Large intestine (tissue), 12 donors: ENCODE data around the gene RNF115. TPM values are rescaled to one million over a fixed set of nuclear protein-coding genes. Genes with fewer than 3 reads are reported as not detected.

ENCODE experiments used
- DNase-seq, 2 donors: peaks; one replicate each; pipeline versions ENCODE4 v3.0.0 to v3.0.0-alpha.2; 2013
- H3K27ac ChIP-seq: one replicate; pipeline ENCODE4 v1.5.1; 2013; ENCODE audit warnings: low read length
- H3K27me3 ChIP-seq: 2 replicates; pipeline ENCODE4 v1.6.1; 2013; ENCODE audit warnings: low read length; ENCODE audit not compliant: control insufficient read depth, insufficient read depth
- H3K36me3 ChIP-seq: 2 replicates; pipeline ENCODE4 v1.6.1; 2013; ENCODE audit warnings: low read length; ENCODE audit not compliant: control insufficient read depth, insufficient read depth
- H3K4me1 ChIP-seq: one replicate; pipeline ENCODE4 v1.6.1; 2013; ENCODE audit warnings: low read length; ENCODE audit not compliant: control insufficient read depth, insufficient read depth
- H3K4me3 ChIP-seq: one replicate; pipeline ENCODE4 v1.5.1; 2013; ENCODE audit warnings: low read length
- H3K9me3 ChIP-seq: one replicate; pipeline ENCODE4 v1.6.1; 2013; ENCODE audit warnings: mild to moderate bottlenecking, low read depth, low read length, moderate library complexity; ENCODE audit not compliant: control insufficient read depth
- WGBS: methylation state at CpG from one replicate; pipeline ENCODE4 v1.1.5; 2013; ENCODE audit warnings: low lambda C conversion rate; ENCODE audit not compliant: insufficient coverage; 5-methylcytosine and 5-hydroxymethylcytosine counted together
- long read RNA-seq, 11 donors: transcript quantifications; one replicate each; lab custom pipeline, GENCODE V29; 2026
- polyA plus RNA-seq: library from polyadenylated mRNA; unstranded; fragments of 120-200 nt; gene quantifications from one replicate; pipeline ENCODE4 v1.2.1, GENCODE V29; 2013

Gene RNF115
- polyA plus RNA-seq = 14.7 TPM
- long read RNA-seq, donor 1, full-length matches to known transcripts = 3 of 3 reads
- long read RNA-seq, donor 1, partial matches to known transcripts = 0 of 3 reads
- long read RNA-seq, donor 1, other reads (novel, unspliced or antisense) = 0 of 3 reads
- long read RNA-seq, donor 2, full-length matches to known transcripts = 7 of 7 reads
- long read RNA-seq, donor 2, partial matches to known transcripts = 0 of 7 reads
- long read RNA-seq, donor 2, other reads (novel, unspliced or antisense) = 0 of 7 reads
- long read RNA-seq, donor 3 = 0 reads
- long read RNA-seq, donor 4, full-length matches to known transcripts = 1 of 1 reads
- long read RNA-seq, donor 4, partial matches to known transcripts = 0 of 1 reads
- long read RNA-seq, donor 4, other reads (novel, unspliced or antisense) = 0 of 1 reads
- long read RNA-seq, donor 5, full-length matches to known transcripts = 2 of 2 reads
- long read RNA-seq, donor 5, partial matches to known transcripts = 0 of 2 reads
- long read RNA-seq, donor 5, other reads (novel, unspliced or antisense) = 0 of 2 reads
- long read RNA-seq, donor 6, full-length matches to known transcripts = 6 of 6 reads
- long read RNA-seq, donor 6, partial matches to known transcripts = 0 of 6 reads
- long read RNA-seq, donor 6, other reads (novel, unspliced or antisense) = 0 of 6 reads
- long read RNA-seq, donor 7, full-length matches to known transcripts = 7 of 12 reads
- long read RNA-seq, donor 7, partial matches to known transcripts = 0 of 12 reads
- long read RNA-seq, donor 7, other reads (novel, unspliced or antisense) = 5 of 12 reads
- long read RNA-seq, donor 8, full-length matches to known transcripts = 13 of 29 reads
- long read RNA-seq, donor 8, partial matches to known transcripts = 16 of 29 reads
- long read RNA-seq, donor 8, other reads (novel, unspliced or antisense) = 0 of 29 reads
- long read RNA-seq, donor 9, full-length matches to known transcripts = 2 of 2 reads
- long read RNA-seq, donor 9, partial matches to known transcripts = 0 of 2 reads
- long read RNA-seq, donor 9, other reads (novel, unspliced or antisense) = 0 of 2 reads
- long read RNA-seq, donor 10, full-length matches to known transcripts = 10 of 10 reads
- long read RNA-seq, donor 10, partial matches to known transcripts = 0 of 10 reads
- long read RNA-seq, donor 10, other reads (novel, unspliced or antisense) = 0 of 10 reads
- long read RNA-seq, donor 11, full-length matches to known transcripts = 9 of 9 reads
- long read RNA-seq, donor 11, partial matches to known transcripts = 0 of 9 reads
- long read RNA-seq, donor 11, other reads (novel, unspliced or antisense) = 0 of 9 reads

- H3K4me3 ChIP-seq = peak within 1 kb of the TSS; percentile 90
- no CpG with 5 or more reads among the region's 89 CpGs for WGBS
Measured at GRCh38 chr1:145823565-145824498, at the start of gene RNF115, which contains the start of gene POLR3C. TSS of gene RNF115 (minus strand) at chr1:145824095. CDS start at chr1:145823873, 222 bp downstream. TSS of gene POLR3C (plus strand) at chr1:145824200. CDS start at chr1:145825777, 1,577 bp downstream.

GRCh38 chr1:145871994-145872924 lies 48.4 kb upstream of the RNF115 start:
- H3K4me3 ChIP-seq = peak overlapping the region; percentile 35
- H3K36me3 ChIP-seq = no peaks in the 10 kb centered on the region
- peak overlapping the region; percentile 59 for H3K27ac ChIP-seq
- no peaks in the 10 kb centered on the region for H3K9me3 ChIP-seq
- H3K27me3 ChIP-seq = peaks cover 35% of the 10 kb centered on the region
- peaks cover 4% of the 10 kb centered on the region for H3K4me1 ChIP-seq
- no peak for DNase-seq
- WGBS = no CpG with 5 or more reads among the region's 47 CpGs

More at GRCh38 chr1:145823565-145824498, at the start of gene RNF115, which contains the start of gene POLR3C:
- Histone ChIP-seq H3K36me3 (peaks cover 30% of the 10 kb centered on the region), H3K27ac (peak within 1 kb of the TSS; percentile 86), H3K9me3 (no peaks in the 10 kb centered on the region), H3K4me1 (peaks cover 4% of the 10 kb centered on the region), H3K27me3 (no peaks in the 10 kb centered on the region)
- peak; percentile 81 to 92 for DNase-seq

DNA sequence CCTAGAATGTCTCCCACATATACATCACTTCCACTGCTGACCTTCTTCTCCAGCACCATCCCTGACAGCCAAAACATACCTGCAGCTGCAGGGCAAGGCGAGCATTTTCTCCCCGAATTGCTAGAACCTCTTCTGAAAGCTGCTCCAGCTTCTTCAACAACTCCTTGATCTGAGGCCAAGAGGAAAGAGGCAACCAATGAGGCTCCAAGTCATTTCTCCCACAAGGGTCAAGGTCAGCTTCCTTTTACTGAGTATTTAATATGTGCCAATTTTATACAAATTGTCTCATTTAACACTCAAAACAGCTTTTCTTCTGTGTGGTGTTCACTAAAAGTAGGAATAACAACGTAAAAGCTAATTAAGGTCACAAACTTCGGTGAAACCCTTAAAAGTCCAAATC lies 44.3 kb upstream of the RNF115 start:
- Histone ChIP-seq H3K27me3 (peaks cover 28% of the 10 kb centered on the region), H3K4me1 (peaks cover 4% of the 10 kb centered on the region), H3K36me3 (no peaks in the 10 kb centered on the region), H3K4me3 (no peak overlapping the region), H3K27ac (no peak overlapping the region), H3K9me3 (no peaks in the 10 kb centered on the region)
- no peak for DNase-seq
- WGBS = no CpG with 5 or more reads among the region's 4 CpGs

- no peak overlapping the region for H3K27ac ChIP-seq
- 93% methylated on average over 3 of the region's 5 CpGs for WGBS
- H3K27me3 ChIP-seq = peaks cover 9% of the 10 kb centered on the region
- DNase-seq = no peak
- peaks cover 3% of the 10 kb centered on the region for H3K9me3 ChIP-seq
- H3K36me3 ChIP-seq = no peaks in the 10 kb centered on the region
- H3K4me3 ChIP-seq = no peak overlapping the region
- peaks cover 5% of the 10 kb centered on the region for H3K4me1 ChIP-seq
Measured at GRCh38 chr1:145863282-145864018, 39.6 kb upstream of the RNF115 start.

- Histone ChIP-seq H3K4me1 (peaks cover 9% of the 10 kb centered on the region), H3K27ac (peak overlapping the region; percentile 84), H3K9me3 (peaks cover 3% of the 10 kb centered on the region), H3K4me3 (peak overlapping the region; percentile 78), H3K36me3 (peaks cover 21% of the 10 kb centered on the region), H3K27me3 (no peaks in the 10 kb centered on the region)
- no CpG with 5 or more reads among the region's 41 CpGs for WGBS
- peak; percentile 83 to 90 for DNase-seq
Measured at GRCh38 chr1:145859491-145860023, 35.7 kb upstream of the RNF115 start.

DNA sequence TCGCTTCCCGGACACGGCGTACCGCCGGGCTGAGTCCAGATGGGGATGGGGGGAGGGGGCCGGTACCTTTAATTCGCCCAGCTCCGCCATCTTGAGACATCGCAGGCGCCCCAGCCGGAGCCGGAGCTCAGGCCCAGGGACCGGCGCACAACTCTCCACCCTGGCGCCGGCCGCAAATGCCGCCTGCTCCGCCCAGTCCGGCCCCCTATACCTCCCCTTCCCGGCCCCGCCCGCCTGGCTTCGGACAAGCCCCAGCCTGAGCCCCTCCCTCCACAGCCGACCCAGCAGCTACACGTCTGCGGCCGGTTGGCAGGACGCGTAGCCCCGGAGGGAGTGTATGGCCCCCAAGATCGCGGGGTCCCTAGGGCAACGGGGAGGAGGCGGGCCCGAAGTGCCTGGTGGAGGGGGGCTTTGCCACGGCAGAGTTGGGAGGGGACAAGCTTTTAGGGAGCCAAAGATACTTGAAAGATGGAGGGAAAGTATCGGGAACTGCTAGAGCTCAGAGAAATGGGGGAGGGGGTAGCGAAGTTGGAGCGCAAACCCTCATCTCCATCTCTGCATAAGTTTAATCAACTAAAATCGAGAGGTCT lies 35.1 kb upstream of the RNF115 start, which contains the start of gene PIAS3:
TSS of gene PIAS3 (minus strand) at position 181 of the 590 bp plus-strand sequence. CDS start at position 90, 91 bp downstream.
- Histone ChIP-seq H3K27me3 (no peaks in the 10 kb centered on the region), H3K4me1 (peaks cover 9% of the 10 kb centered on the region), H3K27ac (peak within 1 kb of the TSS; percentile 84), H3K9me3 (peaks cover 3% of the 10 kb centered on the region), H3K4me3 (peak within 1 kb of the TSS; percentile 78), H3K36me3 (peaks cover 26% of the 10 kb centered on the region)
- DNase-seq = peak; percentile 89 to 95
- WGBS = no CpG with 5 or more reads among the region's 42 CpGs

DNA sequence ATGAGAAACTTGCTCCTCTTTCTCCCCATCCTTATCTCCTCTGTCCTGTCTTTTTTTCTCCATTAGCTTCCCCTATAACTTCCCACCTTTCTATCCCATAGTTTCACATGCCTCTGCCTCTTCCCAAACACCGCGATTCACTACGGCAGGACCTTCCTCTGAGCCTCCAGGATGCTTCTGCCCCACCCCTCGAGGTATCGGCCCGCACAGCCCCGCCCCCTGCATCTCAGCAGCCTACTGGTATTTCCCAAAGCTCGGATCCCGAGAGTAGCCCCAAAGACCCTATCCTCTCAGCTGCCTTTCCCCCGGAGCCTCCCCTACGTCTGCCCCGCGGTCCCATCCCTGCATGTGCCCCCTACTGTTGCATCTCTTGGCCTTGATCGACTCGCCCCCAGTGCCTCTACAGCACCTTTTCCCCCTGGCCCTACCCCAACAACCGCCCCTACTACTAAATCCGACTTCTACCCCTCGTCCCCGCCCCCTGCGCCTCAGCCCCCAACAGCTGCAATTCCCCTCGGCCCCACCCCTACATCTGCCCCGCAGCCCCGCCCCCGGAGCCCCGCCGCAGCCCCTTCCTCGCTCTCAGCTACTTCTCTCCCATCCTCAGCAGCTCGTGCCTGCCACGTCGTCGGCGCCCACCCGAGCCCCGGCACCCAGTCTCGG lies 34.5 kb upstream of the RNF115 start:
- no CpG with 5 or more reads among the region's 35 CpGs for WGBS
- peaks cover 33% of the 10 kb centered on the region for H3K36me3 ChIP-seq

More for the DNA sequence above, 34.5 kb upstream of the RNF115 start:
- peak overlapping the region; percentile 78 for H3K4me3 ChIP-seq
- H3K27me3 ChIP-seq = no peaks in the 10 kb centered on the region
- peaks cover 9% of the 10 kb centered on the region for H3K4me1 ChIP-seq
- peak overlapping the region; percentile 84 for H3K27ac ChIP-seq
- peaks cover 3% of the 10 kb centered on the region for H3K9me3 ChIP-seq
- DNase-seq = no peak
